LNCaP clone FGC (cell line): ENCODE results near the gene METTL25.
A peak's percentile ranks its signal among the peaks of the same experiment; 100 is the strongest.

Source experiments
- DNase-seq: peaks from one replicate; pipeline ENCODE4 v3.0.0-alpha.2; 2011; ENCODE audit warnings: low read depth
- H3K4me3 ChIP-seq: 2 replicates; pipeline ENCODE4 v1.5.1; 2011; ENCODE audit warnings: mild to moderate bottlenecking, low read depth, low read length, control low read depth
- CTCF ChIP-seq: IDR thresholded peaks from 2 replicates; pipeline ENCODE4 v1.5.1; 2012; ENCODE audit warnings: mild to moderate bottlenecking; ENCODE audit not compliant: control insufficient read depth, insufficient read depth; ENCODE audit errors: extremely low read depth

The METTL25 gene

DNA sequence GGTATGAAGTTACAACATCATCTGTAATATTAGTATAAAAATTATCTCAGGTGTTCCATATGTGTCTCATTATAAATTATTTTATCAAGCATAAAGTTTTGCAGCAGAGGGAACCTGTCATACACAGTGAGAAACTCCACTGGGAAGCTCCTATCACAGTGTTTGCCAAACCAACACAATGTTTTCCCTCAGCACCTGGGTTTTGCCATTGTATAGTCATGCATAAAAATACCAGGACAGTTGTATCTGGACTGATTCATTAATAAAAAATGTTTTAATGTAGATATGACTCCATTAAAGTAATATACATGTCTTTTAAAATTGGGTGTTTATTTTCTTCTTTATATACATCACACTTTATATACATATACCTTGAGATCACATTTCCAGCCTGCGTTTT is 56.6 kb downstream of the METTL25 start:
- no peak for DNase-seq
- H3K4me3 ChIP-seq: no peak overlapping the region
- no peak for TF ChIP-seq CTCF

GRCh38 chr12:82415402-82415801 is 57.1 kb downstream of the METTL25 start:
- TF ChIP-seq CTCF: no peak
- no peak for DNase-seq
- H3K4me3 ChIP-seq: no peak overlapping the region

DNA sequence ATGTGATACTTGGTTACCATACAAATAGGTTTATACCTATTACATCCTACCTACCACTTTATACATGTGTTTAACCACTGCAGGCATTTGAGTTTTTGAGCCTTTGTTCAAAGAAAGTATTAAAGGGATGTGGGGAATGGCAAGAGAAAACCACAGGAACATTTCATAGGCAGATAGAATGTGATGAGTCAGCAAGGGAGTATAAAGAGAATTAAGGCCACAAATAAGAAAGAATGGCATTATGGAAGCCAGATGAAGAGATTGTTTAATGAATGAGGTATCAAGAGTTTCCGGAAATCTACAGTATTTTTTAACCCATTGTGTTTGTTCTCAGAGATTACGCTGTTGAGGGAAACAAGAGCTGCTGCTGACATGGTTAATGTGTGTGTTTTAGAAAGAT is 66.9 kb downstream of the METTL25 start:
- no peak for TF ChIP-seq CTCF
- no peak for DNase-seq
- no peak overlapping the region for H3K4me3 ChIP-seq

GRCh38 chr12:82426081-82426480 is 67.8 kb downstream of the METTL25 start:
- peak; percentile 56 for DNase-seq
- H3K4me3 ChIP-seq: no peak overlapping the region
- no peak for TF ChIP-seq CTCF

GRCh38 chr12:82426586-82426985 is 68.3 kb downstream of the METTL25 start:
- H3K4me3 ChIP-seq: no peak overlapping the region
- no peak for DNase-seq
- TF ChIP-seq CTCF: no peak

DNA sequence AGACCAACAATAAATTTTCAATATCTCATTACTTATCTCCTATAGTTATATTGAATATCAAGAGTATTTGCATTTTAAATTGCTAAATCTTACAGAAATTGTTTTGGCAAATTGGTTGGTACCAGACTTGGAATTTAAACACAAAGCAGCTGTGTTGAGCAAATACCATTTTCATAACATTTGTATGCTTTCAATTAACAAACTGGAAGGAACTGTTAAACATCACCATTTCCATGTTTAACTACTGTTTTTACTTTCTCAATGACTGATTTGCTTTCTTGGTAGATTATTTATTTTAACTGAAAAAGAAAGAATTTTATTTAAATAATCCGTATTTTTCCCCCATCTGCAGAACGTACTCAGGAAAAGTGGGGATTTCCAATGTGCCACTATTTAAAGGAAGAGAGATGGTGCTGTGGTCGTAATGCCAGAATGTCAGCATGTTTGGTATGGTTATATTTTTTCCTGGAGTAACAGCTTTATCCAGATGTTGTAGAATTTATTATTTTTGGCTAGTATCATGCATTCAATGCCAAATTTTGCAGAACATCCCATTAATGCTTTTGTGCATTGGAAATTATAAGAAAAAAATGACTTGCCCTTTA is 72.3 kb downstream of the METTL25 start:
- no peak for DNase-seq
- no peak overlapping the region for H3K4me3 ChIP-seq
- no peak for TF ChIP-seq CTCF

DNA sequence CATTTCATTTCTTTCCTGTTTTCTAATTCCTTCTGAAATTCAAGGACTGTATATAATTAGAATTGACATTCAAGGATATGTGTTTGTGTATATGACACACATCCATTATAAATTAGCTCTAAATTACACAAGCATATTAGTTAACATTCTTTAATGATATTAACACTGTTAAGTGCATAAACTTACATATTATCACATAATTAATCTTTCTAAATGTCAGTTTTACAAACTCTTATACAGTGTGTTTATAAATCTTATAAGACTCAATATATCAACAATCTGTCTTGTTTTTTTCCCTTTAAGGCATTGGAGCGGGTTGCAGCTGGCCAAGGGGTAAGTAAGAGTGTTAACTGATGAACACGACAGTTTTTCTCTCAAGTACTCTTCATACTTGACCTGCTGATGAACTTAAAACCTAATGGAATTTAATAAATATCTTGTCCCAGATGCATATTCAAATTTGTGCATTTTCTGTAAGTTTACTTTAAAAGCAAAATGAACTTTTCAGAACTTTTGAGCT is 76.1 kb downstream of the METTL25 start:
- TF ChIP-seq CTCF: no peak
- DNase-seq: no peak

More for the DNA sequence above, 76.1 kb downstream of the METTL25 start:
- no peak overlapping the region for H3K4me3 ChIP-seq
